ENCODE results near the gene MACF1.

The MACF1 gene

DNA sequence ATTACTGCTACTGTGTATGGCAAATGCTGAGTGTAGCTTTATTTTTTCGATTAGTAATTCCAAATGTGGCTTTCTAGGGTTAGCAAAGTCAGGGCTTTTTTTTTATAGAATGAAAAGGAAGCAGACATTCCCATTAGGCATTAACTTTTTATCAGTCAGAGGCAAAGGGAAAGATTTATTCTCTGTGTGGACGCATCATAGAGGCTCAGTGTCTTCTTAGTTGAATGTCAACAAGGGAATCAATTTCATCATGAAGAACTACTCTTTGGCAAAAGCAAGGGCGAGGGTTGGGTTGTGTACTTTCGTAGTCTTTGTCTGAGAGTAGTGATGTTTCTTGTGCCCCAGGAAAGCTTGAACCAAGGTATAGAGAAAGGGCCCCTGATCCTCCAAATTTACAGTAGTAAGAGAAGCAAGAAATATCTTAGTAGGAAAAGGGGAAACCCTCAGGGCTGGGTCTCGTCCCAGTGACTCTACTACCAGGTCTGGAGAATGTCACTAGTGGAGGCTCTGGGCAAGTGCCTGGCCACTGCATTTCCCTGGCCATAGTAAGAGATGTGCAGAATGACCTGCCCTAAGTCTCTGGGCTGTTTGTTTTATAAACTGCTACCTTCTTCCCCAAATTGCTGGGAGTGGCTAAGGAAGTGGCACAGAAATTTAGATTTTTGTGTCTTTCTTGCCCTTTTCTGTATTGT lies 30.0 kb upstream of the MACF1 start:
- CTCF ChIA-PET, result interaction anchor here (1.0 kb wide), 1 partner anchor 75 kb away, joined by 3 read pairs; no protein-coding TSS in a partner anchor
- no peak for DNase-seq (ENCODE audit: low read depth, low spot score)
- POLR2A ChIA-PET, result interaction anchor here (0.5 to 1.0 kb wide), 2 partner anchors 17 to 29 kb away, joined by 3 to 5 read pairs; no protein-coding TSS in a partner anchor

DNA sequence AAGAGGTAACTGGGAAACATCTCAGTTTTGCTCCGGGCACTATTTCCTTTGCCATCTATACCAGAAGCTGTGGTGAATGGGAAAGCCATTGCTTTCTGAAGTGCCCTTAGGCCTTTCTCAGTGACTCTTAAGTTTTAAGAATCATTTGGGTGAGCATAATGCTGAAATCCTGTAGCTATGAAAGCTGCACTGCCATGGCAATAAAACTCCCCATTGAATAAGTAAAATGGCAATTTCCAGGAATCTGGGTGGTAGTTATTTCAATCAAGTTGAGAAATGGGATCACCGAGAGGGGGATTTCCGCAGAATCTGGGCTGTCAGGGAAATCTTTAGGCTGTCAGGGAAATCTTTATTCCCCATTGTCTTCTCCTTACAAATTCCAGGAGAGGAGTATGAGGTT lies 26.8 kb upstream of the MACF1 start:
- CTCF ChIA-PET, result interaction anchor here (1.0 to 2.5 kb wide), 2 partner anchors 13 to 45 kb away, joined by 3 to 27 read pairs; no protein-coding TSS in a partner anchor
- POLR2A ChIA-PET, result interaction anchor here (1.9 kb wide), 1 partner anchor 36 kb away, joined by 4 read pairs; no protein-coding TSS in a partner anchor
- DNase-seq (ENCODE audit: low read depth, low spot score), result no peak
- TF ChIP-seq, protein P1, sequence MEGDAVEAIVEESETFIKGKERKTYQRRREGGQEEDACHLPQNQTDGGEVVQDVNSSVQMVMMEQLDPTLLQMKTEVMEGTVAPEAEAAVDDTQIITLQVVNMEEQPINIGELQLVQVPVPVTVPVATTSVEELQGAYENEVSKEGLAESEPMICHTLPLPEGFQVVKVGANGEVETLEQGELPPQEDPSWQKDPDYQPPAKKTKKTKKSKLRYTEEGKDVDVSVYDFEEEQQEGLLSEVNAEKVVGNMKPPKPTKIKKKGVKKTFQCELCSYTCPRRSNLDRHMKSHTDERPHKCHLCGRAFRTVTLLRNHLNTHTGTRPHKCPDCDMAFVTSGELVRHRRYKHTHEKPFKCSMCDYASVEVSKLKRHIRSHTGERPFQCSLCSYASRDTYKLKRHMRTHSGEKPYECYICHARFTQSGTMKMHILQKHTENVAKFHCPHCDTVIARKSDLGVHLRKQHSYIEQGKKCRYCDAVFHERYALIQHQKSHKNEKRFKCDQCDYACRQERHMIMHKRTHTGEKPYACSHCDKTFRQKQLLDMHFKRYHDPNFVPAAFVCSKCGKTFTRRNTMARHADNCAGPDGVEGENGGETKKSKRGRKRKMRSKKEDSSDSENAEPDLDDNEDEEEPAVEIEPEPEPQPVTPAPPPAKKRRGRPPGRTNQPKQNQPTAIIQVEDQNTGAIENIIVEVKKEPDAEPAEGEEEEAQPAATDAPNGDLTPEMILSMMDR (IDR thresholded peaks at IDR 0.05; ENCODE audit: insufficient read depth, low read length, missing control alignments), result no peak
- no peak overlapping the region for H3K4me3 ChIP-seq (ENCODE audit: low read depth, low read length)

More for the DNA sequence above, 30.0 kb upstream of the MACF1 start:
- no peak overlapping the region for H3K4me3 ChIP-seq (ENCODE audit: low read depth, low read length)
- TF ChIP-seq, protein P1 (IDR thresholded peaks at IDR 0.05; ENCODE audit: insufficient read depth, low read length, missing control alignments), result no peak

DNA sequence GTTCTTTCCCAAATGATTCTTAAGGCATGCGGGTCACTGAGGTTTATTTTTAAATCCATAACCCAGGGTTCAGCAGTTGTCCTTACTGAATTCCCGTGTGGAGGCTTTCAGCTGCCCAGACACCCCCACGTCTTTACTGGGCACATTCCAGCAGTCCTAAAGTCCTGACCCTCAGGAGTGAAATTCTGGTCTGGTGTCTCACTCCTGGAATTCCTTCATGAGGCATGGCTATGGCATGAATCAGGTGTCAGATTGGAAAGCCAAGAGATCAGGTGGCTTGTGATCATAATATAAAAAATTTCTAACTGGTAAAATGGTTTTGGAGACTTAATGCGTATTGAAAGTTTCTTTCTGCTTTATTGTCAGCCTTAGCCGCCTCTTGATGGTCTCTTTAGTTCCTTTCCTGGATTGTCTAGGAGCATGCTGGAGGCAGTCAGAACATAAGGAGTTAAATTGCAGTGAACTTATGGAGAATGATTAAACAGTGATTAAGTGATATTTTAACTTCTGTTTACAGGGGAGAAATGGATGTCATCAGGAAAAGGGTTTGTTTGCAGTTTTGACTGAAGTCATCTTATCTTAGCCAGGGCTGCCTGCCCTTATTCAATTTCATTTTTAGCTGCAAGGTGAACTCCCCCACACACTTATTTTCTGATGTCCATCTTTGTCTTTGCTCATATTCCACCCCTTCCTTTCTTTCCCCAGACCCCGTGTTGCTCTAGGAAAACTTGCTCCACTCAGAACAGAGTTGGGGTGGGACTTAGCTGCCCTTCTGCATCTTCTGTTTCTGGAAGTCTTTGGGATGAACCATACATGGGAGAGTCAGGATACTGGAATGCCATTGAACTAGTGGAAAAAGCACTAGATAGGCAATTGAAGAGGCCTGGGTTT lies 25.7 kb upstream of the MACF1 start:
- CTCF ChIA-PET, result interaction anchor here (1.1 to 6.3 kb wide), 6 partner anchors 9 to 37 kb away, joined by 3 to 55 read pairs (median 5); no protein-coding TSS in a partner anchor
- DNase-seq (ENCODE audit: low read depth, low spot score), result no peak
- TF ChIP-seq, protein P1 (IDR thresholded peaks at IDR 0.05; ENCODE audit: insufficient read depth, low read length, missing control alignments), result no peak
- no peak overlapping the region for H3K4me3 ChIP-seq (ENCODE audit: low read depth, low read length)
- POLR2A ChIA-PET, result interaction anchor here (0.6 to 1.9 kb wide), 5 partner anchors 13 to 68 kb away, joined by 3 to 4 read pairs (median 4); no protein-coding TSS in a partner anchor

DNA sequence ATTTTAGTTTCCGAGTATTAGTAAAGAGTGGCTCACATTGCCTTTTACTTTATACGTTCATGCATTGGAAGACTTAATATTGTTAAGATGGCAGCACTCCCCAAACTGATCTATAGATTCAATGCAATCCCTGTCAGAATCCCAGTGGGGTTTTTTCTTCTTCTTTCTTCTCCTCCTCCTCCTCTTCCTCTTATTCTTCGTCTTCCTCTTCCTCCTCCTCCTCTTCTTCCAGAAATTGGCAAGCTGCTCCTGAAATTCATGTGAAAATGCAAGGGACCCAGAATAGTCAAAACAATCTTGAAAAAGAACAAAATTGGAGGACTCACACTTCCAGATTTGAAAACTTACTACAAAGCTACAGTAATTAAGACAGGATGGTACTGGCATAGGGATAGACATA lies 23.2 kb upstream of the MACF1 start:
- POLR2A ChIA-PET, result no interaction called here
- CTCF ChIA-PET, result interaction anchor here (6.3 kb wide), 1 partner anchor 10 kb away, joined by 55 read pairs; no protein-coding TSS in a partner anchor
- no peak overlapping the region for H3K4me3 ChIP-seq (ENCODE audit: low read depth, low read length)
- no peak for DNase-seq (ENCODE audit: low read depth, low spot score)
- TF ChIP-seq, protein P1 (IDR thresholded peaks at IDR 0.05; ENCODE audit: insufficient read depth, low read length, missing control alignments), result no peak

DNA sequence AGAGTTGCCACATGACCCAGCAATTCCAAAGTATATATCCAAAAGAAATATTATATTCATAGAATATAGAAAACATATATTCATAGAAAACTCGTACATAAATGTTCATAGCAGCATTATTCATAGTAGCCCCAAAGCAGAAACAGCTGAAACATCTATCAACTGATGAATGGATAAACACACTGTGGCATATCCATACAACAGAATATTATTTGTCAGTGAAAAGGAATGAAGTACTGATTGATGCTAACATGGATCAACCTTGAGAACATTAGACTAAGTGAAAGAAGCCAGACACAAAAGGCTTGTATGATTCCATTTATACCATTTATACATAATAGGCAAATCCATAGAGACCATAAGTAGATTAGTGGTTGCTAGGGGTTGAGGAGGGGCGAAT lies 21.7 kb upstream of the MACF1 start:
- DNase-seq (ENCODE audit: low read depth, low spot score), result no peak
- TF ChIP-seq, protein P1 (IDR thresholded peaks at IDR 0.05; ENCODE audit: insufficient read depth, low read length, missing control alignments), result no peak
- H3K4me3 ChIP-seq (ENCODE audit: low read depth, low read length), result no peak overlapping the region
- ChIA-PET CTCF (interaction anchor here (1.7 to 6.3 kb wide), 3 partner anchors 9 to 79 kb away, joined by 6 to 55 read pairs (median 6); no protein-coding TSS in a partner anchor), POLR2A (no interaction called here)

Data from AG04449 (cell line).